ENCODE results near the gene OLFML2A.
A peak's percentile ranks its signal among the peaks of the same experiment; 100 is the strongest.

- TF ChIP-seq FOXM1 (IDR thresholded peaks at IDR 0.05; ENCODE audit: borderline replicate concordance) (no peak), HDGF (IDR thresholded peaks at IDR 0.05; ENCODE audit: borderline replicate concordance) (no peak), SUZ12 (IDR thresholded peaks at IDR 0.05) (no peak), LEF1 (IDR thresholded peaks at IDR 0.05; ENCODE audit: borderline replicate concordance) (no peak), SP1 (IDR thresholded peaks at IDR 0.05) (no peak), BHLHE40 (IDR thresholded peaks at IDR 0.05; ENCODE audit: borderline replicate concordance) (no peak), ZNF384 (IDR thresholded peaks at IDR 0.05) (no peak), PKNOX1 (IDR thresholded peaks at IDR 0.05) (peak; percentile 57)
Measured at GRCh38 chr9:124762633-124763032, 14.3 kb upstream of the OLFML2A start.

All from HEK293T (cell line).